Testis (tissue), 2 donors: ENCODE measurements around the gene SEPHS1.

Experiments
- POLR2A ChIP-seq: fragments of 450-650 bp; IDR thresholded peaks from one replicate; pipeline ENCODE4 v1.6.1; 2017; ENCODE audit warnings: antibody characterized with exemption, mild to moderate bottlenecking, moderate library complexity
- TF ChIP-seq, protein P1 (sequence below), 3 experiments: fragments of 450-650 bp in 2 of 3; fragments of 200-600 bp in 1 of 3; sonication (generic) in 1 of 3; IDR thresholded peaks; one replicate each; pipeline ENCODE4 v1.5.1; 2016 to 2019; ENCODE audit warnings: antibody characterized with exemption in 3 of 3, mild to moderate bottlenecking in 2 of 3, moderate library complexity in 1 of 3

DNA sequence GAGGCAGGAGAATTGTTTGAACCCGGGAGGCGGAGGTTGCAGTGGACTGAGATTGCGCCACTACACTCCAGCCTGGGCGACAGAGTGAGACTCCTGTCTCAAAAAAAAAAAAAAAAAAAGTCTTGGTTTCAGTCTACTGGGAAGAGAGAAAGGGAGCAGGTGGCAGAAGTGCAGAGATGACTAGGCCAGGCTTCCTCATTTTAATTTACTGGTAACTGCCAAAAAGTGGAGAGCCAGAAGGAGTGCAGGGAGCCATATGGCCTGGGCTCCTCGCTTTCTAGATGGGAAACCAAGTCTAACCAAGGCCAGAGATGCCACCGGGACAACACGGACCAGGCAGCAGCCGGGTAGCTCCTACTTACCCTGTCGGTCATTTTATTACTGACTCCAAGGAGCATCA is 12.2 kb downstream of the SEPHS1 start:
- TF ChIP-seq, protein P1, sequence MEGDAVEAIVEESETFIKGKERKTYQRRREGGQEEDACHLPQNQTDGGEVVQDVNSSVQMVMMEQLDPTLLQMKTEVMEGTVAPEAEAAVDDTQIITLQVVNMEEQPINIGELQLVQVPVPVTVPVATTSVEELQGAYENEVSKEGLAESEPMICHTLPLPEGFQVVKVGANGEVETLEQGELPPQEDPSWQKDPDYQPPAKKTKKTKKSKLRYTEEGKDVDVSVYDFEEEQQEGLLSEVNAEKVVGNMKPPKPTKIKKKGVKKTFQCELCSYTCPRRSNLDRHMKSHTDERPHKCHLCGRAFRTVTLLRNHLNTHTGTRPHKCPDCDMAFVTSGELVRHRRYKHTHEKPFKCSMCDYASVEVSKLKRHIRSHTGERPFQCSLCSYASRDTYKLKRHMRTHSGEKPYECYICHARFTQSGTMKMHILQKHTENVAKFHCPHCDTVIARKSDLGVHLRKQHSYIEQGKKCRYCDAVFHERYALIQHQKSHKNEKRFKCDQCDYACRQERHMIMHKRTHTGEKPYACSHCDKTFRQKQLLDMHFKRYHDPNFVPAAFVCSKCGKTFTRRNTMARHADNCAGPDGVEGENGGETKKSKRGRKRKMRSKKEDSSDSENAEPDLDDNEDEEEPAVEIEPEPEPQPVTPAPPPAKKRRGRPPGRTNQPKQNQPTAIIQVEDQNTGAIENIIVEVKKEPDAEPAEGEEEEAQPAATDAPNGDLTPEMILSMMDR (IDR thresholded peaks at IDR 0.05) = no peak
- TF ChIP-seq POLR2A = no peak
